Right hindlimb (tissue), 1 donor: ENCODE measurements around the gene GRIP2.
"Not testable (repeated sequence)": the region's sequence is repeated elsewhere in the genome, so short reads cannot be mapped to it uniquely, and the experiment has no call there.

Experiments
- DNase-seq: peaks from one replicate; pipeline ENCODE4 v3.0.0-alpha.2; 2018

The GRIP2 gene

GRCh38 chr3:14519406-14519805, 20.7 kb downstream of the GRIP2 start:
- DNase-seq: peak; percentile 5

- no peak for DNase-seq
Observed at GRCh38 chr3:14518893-14519292, 21.2 kb downstream of the GRIP2 start.

- peak; percentile 10 for DNase-seq
Observed at GRCh38 chr3:14518432-14518802, 21.7 kb downstream of the GRIP2 start.

GRCh38 chr3:14517601-14518431, 22.3 kb downstream of the GRIP2 start:
- peak; percentile 10 for DNase-seq

- DNase-seq: peak; percentile 1
Observed at GRCh38 chr3:14516738-14517345, 23.3 kb downstream of the GRIP2 start.

GRCh38 chr3:14515526-14515925, 24.6 kb downstream of the GRIP2 start:
- DNase-seq: not testable (repeated sequence)

GRCh38 chr3:14514323-14514720, 25.8 kb downstream of the GRIP2 start:
- DNase-seq: peak; percentile 14

GRCh38 chr3:14513566-14514322, 26.4 kb downstream of the GRIP2 start:
- DNase-seq: peak; percentile 4

GRCh38 chr3:14512942-14513327, 27.2 kb downstream of the GRIP2 start:
- no peak for DNase-seq

GRCh38 chr3:14512281-14512941, 27.7 kb downstream of the GRIP2 start:
- no peak for DNase-seq

- DNase-seq: no peak
Observed at GRCh38 chr3:14511623-14512280, 28.4 kb downstream of the GRIP2 start.

- no peak for DNase-seq
Observed at GRCh38 chr3:14510838-14511622, 29.1 kb downstream of the GRIP2 start.

- no peak for DNase-seq
Observed at GRCh38 chr3:14509796-14510100, 30.4 kb downstream of the GRIP2 start.

- peak; percentile 70 for DNase-seq
Observed at GRCh38 chr3:14508966-14509795, 31.0 kb downstream of the GRIP2 start.

GRCh38 chr3:14508505-14508819, 31.7 kb downstream of the GRIP2 start:
- no peak for DNase-seq

GRCh38 chr3:14507757-14508504, 32.2 kb downstream of the GRIP2 start:
- DNase-seq: no peak

- DNase-seq: no peak
Observed at GRCh38 chr3:14507305-14507741, 32.8 kb downstream of the GRIP2 start.

- no peak for DNase-seq
Observed at GRCh38 chr3:14506626-14507304, 33.4 kb downstream of the GRIP2 start.

GRCh38 chr3:14505803-14506500, 34.2 kb downstream of the GRIP2 start:
- no peak for DNase-seq
